HCT116 (cell line): ENCODE data around the gene PDK2. TPM values are rescaled to one million over a fixed set of nuclear protein-coding genes. Genes with fewer than 3 reads are reported as not detected.
A peak's percentile ranks its signal among the peaks of the same experiment; 100 is the strongest.

Experiments
- ATAC-seq: fragments of 200-7000 bp; cut with Tn5 transposase; 2 replicates; pipeline ENCODE4 v1.9.1; 2020; ENCODE audit warnings: mild to moderate bottlenecking, moderate library complexity
- BruUV-seq: library from RNA; stranded (reverse); fragments of 400-500 nt; replicated peaks from 2 replicates; lab custom pipeline; 2021; lab: Mats Ljungman, UMichigan
- CTCF ChIA-PET: fragments of 300-600 bp; sonication (Branson Sonifier 250); formaldehyde crosslinking; loops from one replicate; lab custom pipeline; 2021; ENCODE audit warnings: antibody characterized with exemption; lab: Charles Lee
- POLR2A ChIA-PET: fragments of 300-600, 350-600 bp; sonication (Branson Sonifier 250); formaldehyde crosslinking; loops from one replicate; lab custom pipeline; 2021; ENCODE audit warnings: antibody characterized with exemption; lab: Charles Lee
- RAD21 ChIA-PET, 2 experiments: fragments of 300-600 bp; sonication (Branson Sonifier 250); formaldehyde crosslinking; loops; one replicate each; lab custom pipeline; 2023; ENCODE audit warnings: low total read pairs in 2 of 2; ENCODE audit not compliant: uncharacterized antibody in 2 of 2, unreplicated experiment in 2 of 2, low non-redundant PET in 1 of 2; lab: Charles Lee
- DNase-seq: peaks from one replicate; pipeline ENCODE4 v3.0.0-alpha.2; 2010; ENCODE audit warnings: low read depth, low spot score
- H2AFZ ChIP-seq: fragments of 200-600 bp; shearing (Covaris generic), sonication (generic); 2 replicates; pipeline ENCODE4 v1.6.1; 2017; ENCODE audit warnings: low read depth, mixed run types, mixed read lengths, antibody characterized with exemption, low read length; ENCODE audit not compliant: poor library complexity, severe bottlenecking
- H3K27ac ChIP-seq: 2 replicates; pipeline ENCODE4 v1.5.1; 2012; ENCODE audit warnings: low read depth, low read length
- H3K27me3 ChIP-seq: fragments of 200-600 bp; sonication (generic); 2 replicates; pipeline ENCODE4 v1.6.1; 2016; ENCODE audit warnings: mixed run types, low read length, mixed read lengths; ENCODE audit not compliant: insufficient read depth
- H3K36me3 ChIP-seq, 2 experiments: fragments of 200-500 bp in 1 of 2; fragments of 200-600 bp in 1 of 2; sonication (Bioruptor generic) in 1 of 2; sonication (generic) in 1 of 2; 2 replicates each; pipeline versions ENCODE4 v1.5.1 to v1.6.1; 2014 to 2016; ENCODE audit warnings: low read length in 2 of 2, inconsistent platforms in 1 of 2, mixed read lengths in 1 of 2, mixed run types in 1 of 2; ENCODE audit not compliant: insufficient read depth in 2 of 2, control insufficient read depth in 1 of 2
- H3K4me1 ChIP-seq, 2 experiments: fragments of 200-600 bp in 1 of 2; sonication (generic) in 1 of 2; 2 replicates each; pipeline versions ENCODE4 v1.5.1 to v1.6.1; 2012 to 2017; ENCODE audit warnings: low read length in 2 of 2, inconsistent platforms in 1 of 2, mild to moderate bottlenecking in 1 of 2, mixed read lengths in 1 of 2, mixed run types in 1 of 2, moderate library complexity in 1 of 2; ENCODE audit not compliant: insufficient read depth in 2 of 2, control insufficient read depth in 1 of 2
- H3K4me2 ChIP-seq: fragments of 200-600 bp; sonication (generic); 2 replicates; pipeline ENCODE4 v1.6.1; 2017; ENCODE audit warnings: mixed run types, low read length, mixed read lengths
- H3K4me3 ChIP-seq, 2 experiments: fragments of 200-600 bp in 1 of 2; sonication (generic) in 1 of 2; replicated peaks in 1 of 2; 2 replicates each; pipeline ENCODE4 v1.5.1; 2011 to 2016; ENCODE audit warnings: low read length in 2 of 2, control low read depth in 1 of 2, low read depth in 1 of 2, mild to moderate bottlenecking in 1 of 2, mixed read lengths in 1 of 2, mixed run types in 1 of 2
- H3K79me2 ChIP-seq: fragments of 200-600 bp; sonication (generic); 2 replicates; pipeline ENCODE4 v1.6.1; 2017; ENCODE audit warnings: mild to moderate bottlenecking, mixed run types, low read length, moderate library complexity, mixed read lengths; ENCODE audit not compliant: insufficient read depth
- H3K9ac ChIP-seq: fragments of 200-600 bp; sonication (generic); 2 replicates; pipeline ENCODE4 v1.6.1; 2016; ENCODE audit warnings: low read length, mixed read lengths
- H3K9me2 ChIP-seq: fragments of 200-600 bp; sonication (generic), shearing (Covaris generic); 2 replicates; pipeline ENCODE4 v1.6.1; 2017; ENCODE audit warnings: mixed run types, mild to moderate bottlenecking, moderate library complexity; ENCODE audit not compliant: insufficient read depth
- H3K9me3 ChIP-seq, 2 experiments: fragments of 200-500 bp in 1 of 2; fragments of 200-600 bp in 1 of 2; sonication (Bioruptor generic) in 1 of 2; sonication (generic) in 1 of 2; 2 replicates each; pipeline ENCODE4 v1.6.1; 2014 to 2017; ENCODE audit warnings: low read length in 2 of 2, mixed read lengths in 2 of 2, inconsistent platforms in 1 of 2, low read depth in 1 of 2, mild to moderate bottlenecking in 1 of 2, mixed run types in 1 of 2, moderate library complexity in 1 of 2; ENCODE audit not compliant: control insufficient read depth in 1 of 2, insufficient read depth in 1 of 2
- H4K20me1 ChIP-seq: fragments of 200-600 bp; sonication (generic), shearing (Covaris generic); 2 replicates; pipeline ENCODE4 v1.6.1; 2017; ENCODE audit warnings: mixed run types, mild to moderate bottlenecking, moderate library complexity; ENCODE audit not compliant: insufficient read depth
- ATF3 ChIP-seq: IDR thresholded peaks from 2 replicates; pipeline ENCODE4 v1.6.1; 2012
- CBX3 ChIP-seq: IDR thresholded peaks from 2 replicates; pipeline ENCODE4 v1.6.1; 2012; ENCODE audit warnings: low read depth
- CEBPB ChIP-seq: IDR thresholded peaks from 2 replicates; pipeline ENCODE4 v1.6.1; 2012; ENCODE audit warnings: low read depth
- ELF1 ChIP-seq: IDR thresholded peaks from 2 replicates; pipeline ENCODE4 v1.6.1; 2012; ENCODE audit warnings: low read depth, borderline replicate concordance
- EZH2 ChIP-seq: fragments of 200-600 bp; sonication (generic); IDR thresholded peaks from 2 replicates; pipeline ENCODE4 v1.6.1; 2017; ENCODE audit warnings: antibody characterized with exemption, mixed run types
- EZH2phosphoT487 ChIP-seq: fragments of 200-600 bp; IDR thresholded peaks from 2 replicates; pipeline ENCODE4 v1.6.1; 2018; ENCODE audit warnings: antibody characterized with exemption, borderline replicate concordance
- FOSL1 ChIP-seq: IDR thresholded peaks from 2 replicates; pipeline ENCODE4 v1.6.1; 2012; ENCODE audit warnings: low read depth
- JUND ChIP-seq: IDR thresholded peaks from 2 replicates; pipeline ENCODE4 v1.6.1; 2012
- MAX ChIP-seq: IDR thresholded peaks from 2 replicates; pipeline ENCODE4 v1.6.1; 2012
- POLR2AphosphoS5 ChIP-seq: IDR thresholded peaks from 2 replicates; pipeline ENCODE4 v1.6.1; 2011; ENCODE audit warnings: mild to moderate bottlenecking, low read depth, low read length, moderate library complexity
- RAD21 ChIP-seq: IDR thresholded peaks from 2 replicates; pipeline ENCODE4 v1.6.1; 2012; ENCODE audit warnings: low read depth, mild to moderate bottlenecking
- REST ChIP-seq: IDR thresholded peaks from 2 replicates; pipeline ENCODE4 v1.6.1; 2012; ENCODE audit warnings: low read depth
- SIN3A ChIP-seq: IDR thresholded peaks from 2 replicates; pipeline ENCODE4 v1.6.1; 2012; ENCODE audit warnings: low read depth
- SP1 ChIP-seq: IDR thresholded peaks from 2 replicates; pipeline ENCODE4 v1.6.1; 2012; ENCODE audit warnings: low read depth
- SRF ChIP-seq: IDR thresholded peaks from 2 replicates; pipeline ENCODE4 v1.6.1; 2012; ENCODE audit warnings: low read depth
- TCF7L2 ChIP-seq: IDR thresholded peaks from 2 replicates; pipeline ENCODE4 v1.7.0; 2011; ENCODE audit warnings: borderline replicate concordance, inconsistent platforms; ENCODE audit not compliant: insufficient read depth, insufficient read length; ENCODE audit errors: extremely low read depth
- ZFX ChIP-seq: fragments of 450-650 bp; IDR thresholded peaks from 2 replicates; pipeline ENCODE4 v1.6.1; 2017
- ZNF274 ChIP-seq: fragments of 200-500 bp; sonication (Bioruptor generic); IDR thresholded peaks from 2 replicates; pipeline ENCODE4 v1.6.1; 2014; ENCODE audit warnings: mild to moderate bottlenecking, low read depth, low read length, inconsistent platforms
- intact Hi-C: fragments of 100-400 bp; cut with micrococcal nuclease; formaldehyde crosslinking; loops from 2 replicates; pipeline ENCODE4 v1.10.0; 2022
- total RNA-seq: library from RNA; stranded (reverse); gene quantifications from one replicate; pipeline ENCODE4 v1.2.1, GENCODE V29; 2021; ENCODE audit not compliant: unreplicated experiment

PDK2 gene
- total RNA-seq, 1 experiment from 2014 or later, result 39.1 TPM

- TF ChIP-seq POLR2AphosphoS5 (peak; percentile 80), SRF (no peak), ATF3 (no peak), FOSL1 (peak; percentile 91)
These were observed 56.9 kb downstream of the PDK2 start (continued) for GRCh38 chr17:50151937-50152547.

GRCh38 chr17:50152736-50153135 is 57.6 kb downstream of the PDK2 start:
- Histone ChIP-seq H2AFZ (no peak overlapping the region), H3K27me3 (no peaks in the 10 kb centered on the region), H3K9me2 (no peaks in the 10 kb centered on the region), H3K4me1 (peaks cover 40 to 59% of the 10 kb centered on the region in 2 experiments), H3K4me3 (peak overlapping the region; percentile 76 to 97), H3K79me2 (peaks cover 30% of the 10 kb centered on the region), H3K9ac (peak overlapping the region; percentile 74), H3K27ac (peak overlapping the region; percentile 89), H3K9me3 (no peaks in the 10 kb centered on the region), H3K36me3 (peaks cover 0 to 2% of the 10 kb centered on the region in 2 experiments; a peak in 1 of 4 replicates), H4K20me1 (no peaks in the 10 kb centered on the region), H3K4me2 (peak overlapping the region; percentile 92)
- ChIA-PET POLR2A (interaction anchor here (0.7 to 2.5 kb wide), 8 partner anchors 9 to 98 kb away, joined by 3 to 22 read pairs (median 5); partner anchors contain the start of gene SGCA), CTCF (interaction anchor here (0.9 to 2.6 kb wide), 9 partner anchors 9 to 156 kb away, joined by 3 to 31 read pairs (median 5); partner anchors contain the start of gene SGCA), RAD21 (interaction anchor here (0.7 to 1.7 kb wide), 3 partner anchors 16 to 17 kb away, joined by 3 to 5 read pairs (median 3); no protein-coding TSS in a partner anchor)
- no peak for DNase-seq
- TF ChIP-seq FOSL1, result no peak
- TF ChIP-seq CEBPB, result no peak
- TF ChIP-seq EZH2phosphoT487, result no peak
- no peak for TF ChIP-seq REST
- TF ChIP-seq RAD21, result no peak
- no peak for TF ChIP-seq SIN3A
- TF ChIP-seq JUND, result no peak
- no peak for TF ChIP-seq EZH2
- no peak for TF ChIP-seq ATF3
- no peak for TF ChIP-seq ZNF274
- no peak for TF ChIP-seq MAX
- TF ChIP-seq TCF7L2, result no peak
- TF ChIP-seq SP1, result no peak
- TF ChIP-seq ZFX, result no peak
- TF ChIP-seq ELF1, result no peak
- TF ChIP-seq CBX3, result no peak
- BruUV-seq, result no TSS peak
- ATAC-seq, result no peak
- intact Hi-C loops, result no loop called here
